ENCODE data around the gene HCRTR2. TPM values are rescaled to one million over a fixed set of nuclear protein-coding genes. Genes with fewer than 3 reads are reported as not detected.

Gene HCRTR2
- total RNA-seq, 1 experiment from 2014 or later, result not detected

DNA sequence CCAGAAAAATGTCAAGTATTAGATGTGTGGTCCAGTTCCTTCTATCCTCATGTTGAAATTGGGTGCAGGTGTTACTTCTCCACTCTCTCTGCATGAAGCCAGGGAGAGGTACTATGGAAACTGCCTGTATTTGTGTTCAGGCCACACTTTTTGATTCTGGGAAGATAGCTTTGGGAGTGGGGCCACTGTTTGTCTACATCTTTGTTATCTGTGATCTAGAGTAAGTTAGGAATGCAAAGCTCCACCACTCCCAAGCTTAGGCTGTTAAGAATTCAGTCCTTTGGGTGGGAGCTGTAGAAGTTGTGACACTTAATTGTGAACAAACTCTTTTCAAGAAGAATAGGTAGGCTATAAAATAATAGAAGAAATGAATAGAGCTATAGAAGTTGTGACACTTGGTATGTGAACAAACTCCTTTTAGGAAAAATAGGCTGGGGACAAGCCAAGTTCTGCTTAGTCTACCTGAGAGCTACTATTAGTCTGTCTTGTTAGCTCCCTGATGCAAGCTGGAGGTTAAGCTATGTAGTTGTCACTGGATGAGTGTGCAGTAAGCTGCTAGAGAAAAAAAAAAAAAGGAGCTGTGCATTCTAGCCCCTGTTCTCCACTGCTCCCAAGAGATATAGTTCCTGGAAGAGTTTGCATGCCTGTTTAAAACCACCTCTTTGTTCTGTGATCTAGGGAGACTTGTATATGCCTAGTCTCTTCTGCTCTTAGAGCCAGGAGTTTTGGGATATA, 145.8 kb downstream of the HCRTR2 start:
- no peak overlapping the region for H3K27ac Mint-ChIP-seq (ENCODE audit: low read depth, unreplicated experiment)
- no peaks in the 10 kb centered on the region for H3K4me1 Mint-ChIP-seq (ENCODE audit: insufficient read depth, unreplicated experiment)
- intact Hi-C loops (cut with micrococcal nuclease), result no loop called here
- ChIA-PET CTCF (interaction anchor here (0.5 to 0.6 kb wide), 2 partner anchors 38 to 318 kb away, joined by 3 to 4 read pairs; no protein-coding TSS in a partner anchor), POLR2A (no interaction called here)
- no peak for DNase-seq (ENCODE audit: unreplicated experiment)
- H3K27me3 Mint-ChIP-seq (ENCODE audit: insufficient read depth, unreplicated experiment), result no peaks in the 10 kb centered on the region
- no peak for TF ChIP-seq CTCF (IDR thresholded peaks at IDR 0.05; ENCODE audit: unreplicated experiment)
- no peak overlapping the region for H3K4me3 Mint-ChIP-seq (ENCODE audit: unreplicated experiment)
- H3K9me3 Mint-ChIP-seq (ENCODE audit: unreplicated experiment), result no peaks in the 10 kb centered on the region
- BruUV-seq (replicated peaks), result no TSS peak
- H3K36me3 Mint-ChIP-seq (ENCODE audit: insufficient read depth, unreplicated experiment), result no peaks in the 10 kb centered on the region

GRCh38 chr6:55320696-55321086, 146.4 kb downstream of the HCRTR2 start:
- Mint-ChIP-seq H3K9me3 (ENCODE audit: unreplicated experiment) (no peaks in the 10 kb centered on the region), H3K27ac (ENCODE audit: low read depth, unreplicated experiment) (no peak overlapping the region), H3K36me3 (ENCODE audit: insufficient read depth, unreplicated experiment) (no peaks in the 10 kb centered on the region), H3K27me3 (ENCODE audit: insufficient read depth, unreplicated experiment) (no peaks in the 10 kb centered on the region), H3K4me1 (ENCODE audit: insufficient read depth, unreplicated experiment) (no peaks in the 10 kb centered on the region), H3K4me3 (ENCODE audit: unreplicated experiment) (no peak overlapping the region)
- intact Hi-C loops (cut with micrococcal nuclease), result no loop called here
- ChIA-PET POLR2A (no interaction called here), CTCF (interaction anchor here (0.5 to 0.6 kb wide), 2 partner anchors 39 to 318 kb away, joined by 3 to 4 read pairs; no protein-coding TSS in a partner anchor)
- no TSS peak for BruUV-seq (replicated peaks)
- DNase-seq (ENCODE audit: unreplicated experiment), result no peak
- TF ChIP-seq CTCF (IDR thresholded peaks at IDR 0.05; ENCODE audit: unreplicated experiment), result no peak

DNA sequence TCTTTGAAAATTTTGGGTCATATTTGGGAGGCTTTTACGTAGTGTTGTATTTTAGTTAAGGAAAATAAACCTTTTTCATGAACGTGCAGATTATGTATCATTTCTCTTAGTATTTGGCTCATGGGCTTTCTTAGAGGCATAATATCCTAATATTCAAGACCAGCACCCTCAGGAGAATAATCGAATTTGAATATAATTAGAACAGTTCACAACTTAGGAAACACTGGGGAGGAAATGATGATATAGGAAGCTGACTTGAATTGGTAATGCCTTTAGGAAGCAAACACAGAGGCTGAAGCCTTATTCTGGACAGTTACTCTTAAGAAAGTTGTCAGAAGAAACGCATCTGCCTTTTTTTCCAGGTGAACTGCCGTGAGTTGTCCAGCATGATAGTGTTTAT, 152.9 kb downstream of the HCRTR2 start, which contains the start of gene GFRAL:
TSS of gene GFRAL (plus strand) at position 301 of the 400 bp plus-strand sequence. CDS start at position 387, 86 bp downstream.
- ChIA-PET CTCF (interaction anchor here (0.7 kb wide), 1 partner anchor 526 kb away, joined by 3 read pairs; no protein-coding TSS in a partner anchor), POLR2A (interaction anchor here (1.2 kb wide), 1 partner anchor 11 kb away, joined by 3 read pairs; no protein-coding TSS in a partner anchor)
- H3K27me3 Mint-ChIP-seq (ENCODE audit: insufficient read depth, unreplicated experiment), result no peaks in the 10 kb centered on the region
- no peak for TF ChIP-seq CTCF (IDR thresholded peaks at IDR 0.05; ENCODE audit: unreplicated experiment)
- no peaks in the 10 kb centered on the region for H3K4me1 Mint-ChIP-seq (ENCODE audit: insufficient read depth, unreplicated experiment)
- no peaks in the 10 kb centered on the region for H3K9me3 Mint-ChIP-seq (ENCODE audit: unreplicated experiment)
- H3K4me3 Mint-ChIP-seq (ENCODE audit: unreplicated experiment), result no peak within 1 kb of the TSS
- BruUV-seq (replicated peaks), result no TSS peak
- no peak within 1 kb of the TSS for H3K27ac Mint-ChIP-seq (ENCODE audit: low read depth, unreplicated experiment)
- no peak for DNase-seq (ENCODE audit: unreplicated experiment)
- no peaks in the 10 kb centered on the region for H3K36me3 Mint-ChIP-seq (ENCODE audit: insufficient read depth, unreplicated experiment)
- intact Hi-C loops (cut with micrococcal nuclease), result no loop called here

Other genes starting within 250 kb of the HCRTR2 start
- not detected in 2 replicates for gene GFRAL, start 153.0 kb downstream of the HCRTR2 start, total RNA-seq (2022)

Data from MCF 10A (cell line).